Measurements from ENCODE around the gene LACRT. TPM values are rescaled to one million over a fixed set of nuclear protein-coding genes. Genes with fewer than 3 reads are reported as not detected.
"Not testable (repeated sequence)": the region's sequence is repeated elsewhere in the genome, so short reads cannot be mapped to it uniquely, and the experiment has no call there.

The LACRT gene
- polyA plus RNA-seq, 3 donors = not detected

DNA sequence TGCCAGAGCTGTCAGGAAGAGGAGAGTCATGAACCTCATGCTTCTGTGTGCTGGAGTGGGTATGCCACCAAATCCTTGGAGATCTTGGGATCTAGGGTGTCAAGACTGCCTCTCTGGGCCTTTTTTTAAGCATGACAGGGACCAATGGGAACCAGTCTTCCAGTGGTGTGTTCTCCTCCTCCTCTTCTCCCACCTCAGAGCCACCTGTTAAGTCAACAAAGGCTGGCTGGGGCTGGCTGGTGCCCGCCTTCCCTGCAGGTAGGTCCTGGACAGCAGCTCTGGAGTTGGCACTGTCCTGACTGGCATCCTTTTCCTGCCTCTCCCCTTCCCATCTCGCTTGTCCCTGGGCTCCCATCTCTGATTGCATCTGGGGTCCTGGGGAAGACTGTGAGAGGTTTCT, 13.6 kb upstream of the LACRT start, which contains the start of gene DCD:
DCD (minus strand) TSS at position 101 of the 400 bp plus-strand sequence; CDS start at position 39, 62 bp downstream.
- DNase-seq (ENCODE audit: extremely low read depth in 1 of 11, low read depth in 9 of 11, low spot score in 4 of 11) = no peak

DNA sequence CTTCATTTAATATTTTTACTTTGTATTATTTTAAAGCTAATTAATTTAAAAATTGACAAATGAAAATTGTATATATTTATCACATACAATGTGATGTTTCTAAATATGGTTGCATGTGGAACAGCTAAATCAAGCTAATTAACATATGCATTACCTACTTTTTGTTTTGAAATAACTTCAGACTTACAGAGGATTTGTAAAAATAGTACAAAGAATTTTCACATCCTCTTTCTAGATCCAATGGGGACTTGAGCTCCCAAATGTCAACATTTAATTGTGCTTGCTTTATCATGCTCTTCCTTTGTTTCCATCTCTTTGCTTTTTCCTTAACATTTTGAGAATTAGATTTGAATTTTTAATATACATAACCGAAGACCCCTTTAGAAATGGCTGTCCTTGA, 6.9 kb upstream of the LACRT start:
- no peak for DNase-seq (ENCODE audit: extremely low read depth in 1 of 11, low read depth in 9 of 11, low spot score in 4 of 11)

DNA sequence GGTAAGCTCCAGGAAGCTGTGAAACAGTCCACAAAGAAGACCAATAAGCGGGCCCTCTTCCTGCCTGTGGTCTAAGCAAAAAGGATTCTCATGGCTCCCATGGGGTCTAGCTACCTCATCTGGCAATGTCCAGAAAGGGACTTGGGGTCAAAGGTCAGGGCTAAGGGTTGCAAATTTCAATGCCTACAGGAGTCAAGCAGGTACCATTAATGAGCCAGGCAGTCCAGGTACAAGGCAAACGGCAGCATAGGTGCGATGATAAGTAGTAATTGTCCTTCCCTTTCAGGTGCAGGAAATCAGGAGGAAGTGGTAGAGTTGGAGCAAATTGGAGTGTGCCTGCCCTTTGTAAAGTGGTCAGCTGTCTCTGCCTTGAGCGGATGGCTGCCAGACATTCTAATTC, 6.4 kb upstream of the LACRT start:
- no peak for DNase-seq (ENCODE audit: extremely low read depth in 1 of 11, low read depth in 9 of 11, low spot score in 4 of 11)

DNA sequence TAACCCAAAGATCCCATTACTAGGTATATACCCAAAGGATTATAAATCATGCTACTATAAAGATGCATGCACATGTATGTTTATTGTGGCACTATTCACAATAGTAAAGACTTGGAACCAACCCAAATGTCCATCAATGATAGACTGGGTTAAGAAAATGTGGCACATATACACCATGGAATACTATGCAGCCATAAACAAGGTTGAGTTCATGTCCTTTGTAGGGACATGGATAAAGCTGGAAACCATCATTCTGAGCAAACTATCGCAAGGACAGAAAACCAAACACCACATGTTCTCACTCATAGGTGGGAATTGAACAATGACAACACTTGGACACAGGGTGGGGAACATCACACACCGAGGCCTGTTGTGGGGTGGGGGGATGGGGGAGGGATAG, 4.4 kb upstream of the LACRT start:
- not testable (repeated sequence) for DNase-seq (ENCODE audit: extremely low read depth in 1 of 11, low read depth in 9 of 11, low spot score in 4 of 11)

DNA sequence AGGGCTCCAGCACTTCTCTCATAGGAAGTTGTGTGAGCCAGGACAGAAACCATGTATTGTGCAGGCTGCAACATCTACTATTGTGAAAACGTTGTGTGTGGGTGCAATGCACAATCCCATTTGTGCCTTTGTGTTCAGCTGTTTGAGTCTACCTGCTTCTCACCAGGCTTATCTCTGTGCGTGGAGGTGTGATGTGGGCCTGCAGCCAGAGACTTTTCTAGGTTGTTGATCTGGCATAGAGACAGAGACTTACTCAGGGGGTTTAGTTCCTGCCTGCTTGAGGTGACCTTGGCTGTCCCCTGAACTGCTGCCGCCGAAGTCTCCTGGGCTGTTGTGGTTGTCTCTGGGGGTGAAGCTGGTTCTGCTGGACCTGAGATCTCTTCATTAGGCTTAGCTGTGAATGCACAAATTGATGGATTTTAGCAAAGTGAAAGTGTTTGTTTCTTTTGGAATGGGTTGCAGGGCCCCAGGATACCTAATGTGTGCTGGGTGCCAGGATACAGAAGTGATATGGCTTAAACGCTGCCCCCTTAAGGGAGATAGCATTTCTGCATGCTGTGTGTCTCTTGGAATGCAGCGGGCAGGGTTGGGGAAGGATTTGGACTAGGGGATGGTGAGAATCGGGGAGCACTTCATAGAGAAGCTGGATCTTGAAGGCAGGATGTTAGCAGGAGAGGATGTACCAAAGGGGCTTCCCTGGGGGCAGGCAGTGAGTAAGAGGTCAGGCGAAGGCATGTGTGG, 2.5 kb downstream of the LACRT start:
- no peak for DNase-seq (ENCODE audit: extremely low read depth in 1 of 11, low read depth in 9 of 11, low spot score in 4 of 11)

DNA sequence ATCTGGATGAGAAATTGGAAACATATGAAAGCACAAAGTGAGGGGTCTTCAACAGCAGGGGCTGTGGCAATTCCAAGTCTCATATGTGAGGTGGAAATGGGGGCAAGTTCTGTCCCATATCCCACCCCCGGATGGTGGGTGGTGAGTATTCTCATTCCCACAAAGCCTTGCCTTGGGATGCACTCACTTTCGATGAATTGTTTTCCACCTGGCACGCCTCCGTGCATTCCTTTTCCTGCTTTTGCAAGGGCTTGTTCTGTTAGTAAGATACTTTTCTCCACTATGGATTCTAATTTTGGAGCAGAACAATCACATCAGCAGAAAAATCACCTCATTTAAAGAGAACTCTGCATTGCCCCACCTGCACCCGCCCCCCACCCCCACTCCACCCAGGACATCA, 3.1 kb downstream of the LACRT start:
- no peak for DNase-seq (ENCODE audit: extremely low read depth in 1 of 11, low read depth in 9 of 11, low spot score in 4 of 11)

DNA sequence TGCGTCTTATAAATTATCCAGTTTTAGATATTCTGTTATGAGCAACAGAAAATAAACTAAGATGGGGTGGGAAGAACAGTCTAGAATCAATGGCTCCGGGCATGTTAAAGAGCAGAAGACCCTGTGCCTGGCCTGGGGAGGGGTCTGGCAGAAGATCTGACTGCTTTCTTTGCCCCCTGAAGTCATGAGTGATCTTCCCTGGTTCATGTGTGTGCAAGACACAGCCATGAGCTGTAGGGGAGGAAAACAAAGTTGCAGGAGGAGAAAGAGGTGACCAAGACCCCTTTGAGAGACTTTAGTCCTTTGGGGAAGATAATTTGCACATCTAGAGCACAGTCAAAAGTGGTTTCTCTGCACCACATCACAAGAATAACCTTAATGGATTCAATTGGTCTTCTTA, 4.8 kb downstream of the LACRT start:
- DNase-seq (ENCODE audit: extremely low read depth in 1 of 11, low read depth in 9 of 11, low spot score in 4 of 11) = no peak

DNA sequence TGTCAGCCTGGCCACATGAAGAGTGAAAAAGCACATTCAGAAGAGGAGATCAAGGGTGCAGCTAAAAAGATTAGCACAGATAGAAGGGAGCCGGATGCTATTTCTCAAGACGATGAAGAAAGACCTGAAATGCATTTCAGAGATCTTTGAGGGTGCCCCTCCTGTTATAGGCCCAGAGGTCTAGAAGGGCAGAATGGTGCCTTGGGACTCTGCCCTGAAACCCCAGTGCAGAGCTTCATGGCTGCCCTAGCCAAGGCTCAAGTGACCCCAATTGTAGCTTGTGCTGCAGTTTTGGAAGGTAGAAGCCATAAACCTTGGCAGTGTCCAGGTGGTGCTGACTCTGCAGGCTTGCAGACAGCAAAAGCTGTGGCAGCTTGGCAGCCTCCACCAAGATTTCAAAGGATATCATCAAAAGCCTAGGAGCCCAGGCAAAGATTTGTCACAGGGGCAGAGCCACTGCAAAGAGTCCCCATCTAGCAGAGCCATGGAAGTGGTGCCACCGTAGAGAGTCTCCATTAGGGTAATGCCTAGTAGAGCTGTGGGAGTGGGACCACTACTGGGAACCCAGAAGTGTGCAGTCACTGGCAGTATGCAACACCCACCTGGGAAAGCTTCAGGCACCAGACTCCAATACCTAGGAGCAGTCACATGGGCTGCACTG, 6.4 kb downstream of the LACRT start:
- no peak for DNase-seq (ENCODE audit: extremely low read depth in 1 of 11, low read depth in 9 of 11, low spot score in 4 of 11)

DNA sequence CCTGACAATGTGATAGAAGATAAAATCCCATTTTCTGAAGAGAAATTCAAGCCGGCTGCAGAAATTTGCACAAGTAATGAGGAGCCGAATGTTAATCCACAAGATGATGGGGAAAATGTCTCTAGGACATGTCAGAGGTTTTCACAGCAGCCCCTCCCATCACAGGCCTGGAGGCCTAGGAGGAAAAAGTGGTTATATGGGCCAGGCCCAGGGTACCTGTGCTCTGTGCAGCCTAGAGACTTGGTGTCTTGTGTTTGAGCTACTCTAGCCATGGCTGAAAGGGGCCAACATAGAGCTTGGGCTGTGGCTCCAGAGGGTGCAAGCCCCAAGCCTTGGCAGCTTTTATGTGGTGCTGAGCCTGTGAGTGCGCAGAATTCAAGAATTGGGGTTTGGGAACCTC, 7.4 kb downstream of the LACRT start:
- no peak for DNase-seq (ENCODE audit: extremely low read depth in 1 of 11, low read depth in 9 of 11, low spot score in 4 of 11)

DNA sequence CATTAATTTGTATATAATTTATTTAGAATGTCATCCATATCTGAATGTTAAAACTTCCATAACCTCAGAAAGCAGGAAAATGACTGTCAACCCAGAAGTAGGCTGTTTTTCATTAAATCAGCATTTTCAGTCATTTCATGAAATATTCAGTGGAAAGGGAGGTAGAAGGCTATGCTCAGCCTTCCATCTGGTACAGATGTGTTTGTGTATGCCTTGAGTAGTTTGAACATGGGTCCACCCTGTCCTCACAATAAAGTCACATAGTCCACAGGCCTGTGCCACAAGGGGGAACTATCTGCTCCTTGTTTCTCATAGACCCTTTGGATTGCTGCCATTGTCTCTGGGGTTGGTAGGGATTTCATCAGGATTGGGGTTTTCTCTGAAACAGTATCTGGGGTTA, 9.1 kb downstream of the LACRT start:
- DNase-seq (ENCODE audit: extremely low read depth in 1 of 11, low read depth in 9 of 11, low spot score in 4 of 11) = no peak

DNA sequence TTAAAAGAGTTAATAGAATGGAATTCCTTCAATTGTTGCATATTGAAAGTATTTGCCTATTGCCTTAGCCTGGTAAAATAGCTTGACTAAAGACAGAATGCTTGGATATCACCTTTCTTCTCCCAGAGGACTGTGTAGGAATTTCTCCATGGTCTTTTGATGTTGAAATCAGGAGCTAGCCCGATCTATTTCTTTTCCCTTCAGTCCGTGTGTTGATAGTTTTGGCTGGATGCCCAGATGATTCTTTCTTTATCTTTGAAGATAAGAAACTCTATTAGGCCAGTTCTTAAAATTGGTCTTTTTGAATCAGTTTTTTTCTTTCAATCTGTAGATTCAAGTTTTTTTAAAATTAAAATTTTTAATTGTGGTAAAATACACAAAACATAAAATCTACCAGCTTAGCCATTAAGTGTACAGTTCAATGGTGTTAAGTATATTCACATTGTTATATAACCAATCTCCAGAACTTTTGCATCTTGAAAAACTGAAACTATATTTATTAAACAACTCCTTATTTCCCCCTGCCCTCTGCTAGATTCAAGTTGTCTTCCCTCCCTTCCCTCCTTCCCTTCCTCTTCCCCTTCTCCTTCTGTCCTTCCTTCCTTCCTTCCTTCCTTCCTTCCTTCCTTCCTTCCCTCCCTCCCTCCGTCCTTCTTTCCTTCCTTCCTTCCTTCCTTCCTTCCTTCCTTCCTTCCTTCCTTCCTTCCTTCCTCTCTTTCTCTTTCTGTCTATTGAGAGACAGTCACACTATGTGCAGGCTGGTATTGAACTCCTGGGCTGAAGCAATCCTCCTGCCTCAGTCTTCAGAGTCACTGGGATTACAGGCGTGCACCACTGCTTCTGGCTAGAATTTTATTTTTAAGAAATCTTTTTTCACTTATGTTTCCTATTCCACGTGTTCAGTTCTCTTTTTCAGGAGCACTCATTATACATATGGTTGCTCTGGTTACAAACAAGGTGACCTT, 10.1 kb downstream of the LACRT start:
- peak in 4 of 11 donors; percentile 4 to 27 (median 10) for DNase-seq (ENCODE audit: extremely low read depth in 1 of 11, low read depth in 9 of 11, low spot score in 4 of 11)

DNA sequence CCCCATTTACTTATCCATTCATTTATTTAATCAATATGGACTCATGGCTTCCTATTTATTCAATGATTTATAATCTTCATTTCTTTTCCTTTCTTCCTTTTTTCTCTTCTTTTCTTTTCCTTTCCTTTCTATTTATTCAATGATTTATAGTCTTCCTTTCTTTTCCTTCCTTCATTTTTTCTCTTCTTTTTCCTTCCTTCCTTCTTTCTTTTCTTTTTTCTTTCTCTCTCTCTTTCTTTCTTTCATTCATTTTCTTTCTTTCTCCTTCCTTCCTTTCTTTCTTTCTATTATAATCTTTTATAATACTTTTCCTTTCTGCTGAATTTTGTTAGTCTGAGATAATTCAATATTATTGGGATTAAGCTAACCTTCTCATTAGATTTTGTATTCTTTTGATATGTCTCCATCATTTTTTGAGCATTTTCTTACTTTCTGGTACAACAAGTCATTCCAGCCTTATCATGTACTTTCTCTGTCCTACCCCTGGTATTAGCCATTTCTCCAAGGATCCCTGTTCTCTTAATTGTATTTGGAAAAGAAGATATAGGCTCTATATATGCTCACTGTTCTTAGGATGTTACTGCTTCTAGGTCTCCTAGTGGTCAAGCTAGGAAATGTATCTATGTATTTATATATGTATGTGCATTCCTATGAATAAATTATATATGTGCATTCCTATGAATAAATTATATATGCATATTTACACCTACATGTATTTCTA, 12.1 kb downstream of the LACRT start:
- DNase-seq (ENCODE audit: extremely low read depth in 1 of 11, low read depth in 9 of 11, low spot score in 4 of 11) = no peak

DNA sequence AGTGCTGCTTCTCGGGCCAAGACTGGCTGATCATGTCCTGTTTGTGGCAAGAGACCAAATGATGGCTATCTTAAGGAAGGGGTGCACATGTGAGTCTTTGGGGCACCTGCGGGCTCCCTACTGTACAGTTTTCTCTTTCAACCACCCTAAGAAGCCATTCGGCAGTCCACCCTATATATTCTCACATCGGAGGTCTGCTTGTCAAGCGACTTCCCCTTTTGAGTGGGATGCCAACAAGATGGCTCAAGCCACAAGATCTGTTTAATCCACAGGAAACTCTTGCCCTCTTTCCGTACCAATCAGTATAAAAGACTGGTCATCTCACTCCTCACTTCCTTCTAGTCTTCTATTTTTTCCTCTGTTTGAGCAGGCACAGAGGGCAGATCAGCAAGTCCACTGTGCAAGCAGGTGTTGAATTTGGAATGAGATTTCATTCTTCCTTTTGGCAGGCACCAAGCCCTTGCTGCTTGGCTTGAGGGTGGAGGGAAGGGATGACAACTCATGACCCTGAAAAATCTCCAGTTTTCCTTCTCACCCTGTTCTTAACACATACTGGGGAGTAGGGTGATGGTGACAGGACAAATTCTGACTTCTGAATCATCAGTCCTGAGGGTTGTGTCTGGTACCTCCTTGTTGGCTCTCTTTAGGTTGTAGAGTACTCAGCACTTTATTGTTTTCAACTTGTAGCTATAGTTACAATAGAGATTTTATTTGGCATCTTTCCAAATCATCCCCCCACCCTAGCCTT, 17.6 kb downstream of the LACRT start:
- DNase-seq (ENCODE audit: extremely low read depth in 1 of 11, low read depth in 9 of 11, low spot score in 4 of 11) = no peak

DNA sequence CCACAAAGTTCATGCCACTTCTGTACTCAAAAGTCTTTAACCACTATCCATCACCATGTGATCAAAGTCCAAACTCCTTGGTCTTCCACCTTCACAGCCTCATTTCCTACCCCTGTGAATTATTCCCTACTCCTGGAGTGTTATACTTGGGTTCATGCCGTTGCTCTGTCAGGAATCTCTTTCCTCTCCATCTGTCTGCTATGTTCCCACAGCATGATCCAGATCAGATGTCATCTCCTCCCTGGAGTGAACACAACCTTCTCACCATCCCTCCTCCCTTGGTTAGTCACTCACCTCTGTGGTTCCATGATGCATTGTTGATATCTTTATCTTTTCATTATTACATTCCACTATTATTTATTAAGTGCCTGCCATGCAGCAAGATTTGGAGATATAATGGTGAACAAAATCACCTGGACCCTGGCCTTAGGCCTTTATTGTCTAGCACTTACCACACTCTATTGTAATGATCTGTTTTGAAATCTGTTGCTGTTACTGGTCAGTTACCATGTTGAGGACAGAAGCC, 22.4 kb downstream of the LACRT start:
- no peak for DNase-seq (ENCODE audit: extremely low read depth in 1 of 11, low read depth in 9 of 11, low spot score in 4 of 11)

DNA sequence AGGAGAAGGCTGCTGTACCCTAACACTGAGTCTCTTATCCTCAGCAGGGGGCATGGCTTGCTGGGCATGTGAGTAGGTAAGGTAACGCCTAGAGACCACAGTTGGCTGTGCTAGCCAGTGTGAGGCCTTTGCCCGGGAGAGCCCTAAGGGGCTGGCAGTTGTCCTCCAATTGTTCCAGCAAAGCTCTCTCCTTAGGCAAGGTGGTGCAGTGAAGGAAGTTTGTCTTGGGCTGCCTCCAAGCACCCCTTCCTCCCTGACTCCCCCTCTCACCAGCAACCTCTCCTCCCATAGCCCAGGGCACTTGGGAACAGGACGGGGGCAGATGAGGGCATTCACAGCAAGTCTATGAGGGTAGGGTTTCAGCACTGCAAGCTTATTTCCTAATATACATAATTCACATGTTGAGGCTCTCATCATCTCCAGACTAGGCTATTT, 23.0 kb downstream of the LACRT start:
- DNase-seq (ENCODE audit: extremely low read depth in 1 of 11, low read depth in 9 of 11, low spot score in 4 of 11) = no peak

DNA sequence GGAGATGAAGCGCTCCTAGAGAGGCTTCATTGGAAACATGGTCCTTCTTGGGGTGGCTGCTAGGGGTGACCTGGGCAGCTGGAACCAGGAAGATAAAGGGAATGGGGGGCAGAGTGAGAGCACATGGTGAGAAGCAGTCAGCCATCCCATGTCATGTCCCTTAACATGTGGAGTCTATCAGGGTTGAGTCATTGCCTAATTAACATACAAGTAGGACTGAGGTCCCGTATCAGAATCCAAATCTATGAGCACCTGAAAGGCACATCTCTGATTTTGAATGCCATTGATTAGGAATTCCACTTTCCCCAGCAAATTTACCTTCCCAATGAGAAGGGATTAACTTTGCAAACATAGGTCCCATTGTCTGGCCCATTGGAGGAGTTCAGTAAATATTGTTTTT, 25.9 kb downstream of the LACRT start:
- no peak for DNase-seq (ENCODE audit: extremely low read depth in 1 of 11, low read depth in 9 of 11, low spot score in 4 of 11)

DNA sequence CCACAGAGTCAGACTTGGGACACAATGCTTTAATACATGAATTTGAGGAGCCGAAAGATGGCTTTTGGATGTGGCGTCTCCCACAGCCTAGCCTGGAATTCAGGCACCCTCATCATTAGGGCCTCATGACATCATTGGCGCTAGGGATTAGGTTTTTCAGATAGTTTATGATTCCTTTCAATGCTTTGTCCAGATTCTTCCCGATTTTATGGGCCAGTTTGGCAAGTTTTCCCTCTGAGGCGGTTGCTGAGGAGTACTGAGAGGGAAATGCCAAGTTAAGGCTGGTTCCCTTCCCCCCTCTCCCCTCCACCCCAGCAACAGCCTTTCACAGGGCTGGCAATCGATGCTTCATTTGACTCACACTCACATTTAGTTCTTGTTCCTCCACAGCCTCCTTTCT, 26.5 kb downstream of the LACRT start:
- no peak for DNase-seq (ENCODE audit: extremely low read depth in 1 of 11, low read depth in 9 of 11, low spot score in 4 of 11)

DNA sequence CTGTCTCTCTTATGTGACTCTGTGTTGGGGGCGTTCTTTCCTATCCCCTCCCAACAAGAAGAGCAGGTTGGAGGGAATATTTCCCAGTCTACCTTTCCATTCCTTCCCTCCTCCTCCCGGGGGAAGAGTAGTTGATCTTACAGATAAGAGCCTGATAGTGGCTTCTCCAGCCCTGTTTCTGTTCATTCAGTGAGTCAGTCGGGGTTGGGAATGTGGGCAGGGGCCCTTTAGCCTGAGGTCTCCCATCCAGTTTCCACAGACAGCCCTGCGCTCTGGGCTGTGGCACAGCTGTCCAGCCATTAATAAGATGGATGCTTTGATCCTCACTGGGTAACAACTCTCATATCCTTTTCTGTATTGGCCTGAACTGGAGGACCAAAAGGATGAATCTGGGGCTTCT, 28.1 kb downstream of the LACRT start:
- DNase-seq (ENCODE audit: extremely low read depth in 1 of 11, low read depth in 9 of 11, low spot score in 4 of 11) = no peak

Data from renal cortex interstitium (tissue), 11 donors.